Activated naive CD4-positive, alpha-beta T cell (primary cell): ENCODE results near the gene SIPA1L2.

Source experiments
- DNase-seq, 4 experiments: peaks; one replicate each; lab custom pipeline; 2025; lab: John Stamatoyannopoulos, UW

The SIPA1L2 gene

GRCh38 chr1:232589111-232589811 is 40.7 kb downstream of the SIPA1L2 start:
- DNase-seq, result no peak

- no peak for DNase-seq
These were observed 42.6 kb downstream of the SIPA1L2 start for GRCh38 chr1:232587141-232588008.

DNA sequence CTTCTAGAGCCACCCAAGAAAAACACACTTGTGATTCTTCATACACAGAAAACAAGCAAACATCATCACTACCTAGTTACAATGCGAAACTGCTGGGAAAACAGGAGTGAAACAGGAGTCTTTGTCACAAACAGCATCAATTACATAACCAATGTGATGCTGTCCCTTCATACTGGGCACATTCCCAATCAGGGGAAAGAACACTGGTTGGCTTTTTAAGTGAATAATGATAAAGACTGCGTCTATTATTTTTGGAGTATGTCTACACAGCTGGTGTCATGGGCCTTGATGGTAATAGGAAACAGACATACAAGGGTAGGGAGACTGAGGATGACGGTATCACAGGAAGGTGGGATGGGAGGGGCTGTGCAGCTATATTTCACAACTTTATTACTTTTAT is 43.3 kb downstream of the SIPA1L2 start:
- DNase-seq, result no peak

GRCh38 chr1:232585486-232585885 is 44.4 kb downstream of the SIPA1L2 start:
- no peak for DNase-seq

- DNase-seq, result no peak
These were observed 48.0 kb downstream of the SIPA1L2 start for GRCh38 chr1:232581932-232582331.
